RWPE2 (cell line): ENCODE results near the gene C8G.

Experiments used
- ATAC-seq: fragments of 200-7000 bp; cut with Tn5 transposase; 3 replicates; pipeline ENCODE4 v1.9.1; 2021; ENCODE audit warnings: low read depth
- DNase-seq: peaks from one replicate; pipeline ENCODE4 v3.0.0-alpha.2; 2020; ENCODE audit warnings: low spot score
- H3K27ac ChIP-seq: fragments of 450-650 bp; 2 replicates; pipeline ENCODE4 v1.5.1; 2017; ENCODE audit warnings: mild to moderate bottlenecking; ENCODE audit not compliant: poor library complexity, severe bottlenecking
- H3K27me3 ChIP-seq: fragments of 250-450 bp; sonication (Bioruptor Pico); 2 replicates; pipeline ENCODE4 v1.5.1; 2021; ENCODE audit warnings: mild to moderate bottlenecking, moderate library complexity; ENCODE audit not compliant: insufficient read depth, poor library complexity, severe bottlenecking
- H3K36me3 ChIP-seq: fragments of 250-450 bp; sonication (Bioruptor Pico); 2 replicates; pipeline ENCODE4 v1.5.1; 2020; ENCODE audit warnings: low read depth, mild to moderate bottlenecking, moderate library complexity
- H3K4me1 ChIP-seq: fragments of 250-450 bp; sonication (Bioruptor Pico); 2 replicates; pipeline ENCODE4 v1.5.1; 2021; ENCODE audit warnings: mild to moderate bottlenecking, moderate library complexity; ENCODE audit not compliant: insufficient read depth, poor library complexity, severe bottlenecking
- H3K4me3 ChIP-seq: fragments of 250-450 bp; sonication (Bioruptor Pico); 2 replicates; pipeline ENCODE4 v1.5.1; 2021; ENCODE audit warnings: mild to moderate bottlenecking, moderate library complexity; ENCODE audit not compliant: severe bottlenecking
- H3K9me3 ChIP-seq: fragments of 250-450 bp; sonication (Bioruptor Pico); 2 replicates; pipeline ENCODE4 v1.5.1; 2021; ENCODE audit warnings: mild to moderate bottlenecking, moderate library complexity; ENCODE audit not compliant: severe bottlenecking
- TF ChIP-seq, protein P1 (sequence below): fragments of 450-650 bp; IDR thresholded peaks from one replicate; pipeline ENCODE4 v1.5.1; 2017; ENCODE audit warnings: mild to moderate bottlenecking, moderate library complexity; ENCODE audit not compliant: poor library complexity, severe bottlenecking

The C8G gene

DNA sequence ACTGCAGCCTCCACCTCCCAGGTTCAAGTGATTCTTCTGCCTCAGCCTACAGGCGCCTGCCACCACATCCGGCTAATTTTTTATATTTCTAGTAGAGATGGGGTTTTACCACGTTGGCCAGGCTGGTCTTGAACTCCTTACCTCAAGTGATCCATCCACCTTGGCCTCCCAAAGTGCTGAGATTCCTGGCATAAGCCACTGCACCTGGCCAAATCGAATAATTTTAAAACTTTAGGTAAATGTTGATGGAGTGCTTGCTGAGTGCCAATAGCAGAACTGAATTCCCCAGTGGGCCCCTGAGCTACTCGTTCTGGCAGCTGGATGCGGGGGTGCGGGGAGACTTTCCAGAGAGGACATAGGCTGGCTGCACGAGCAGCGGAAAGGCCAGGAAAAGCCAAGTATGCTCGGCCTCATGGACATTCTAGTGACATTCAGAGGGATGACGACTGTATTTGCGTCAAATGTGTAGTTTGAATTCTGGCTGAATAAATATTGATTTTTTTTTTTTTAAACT lies 41.9 kb upstream of the C8G start:
- peaks cover 22% of the 10 kb centered on the region for H3K4me1 ChIP-seq
- no peak overlapping the region for H3K4me3 ChIP-seq
- TF ChIP-seq, protein P1, sequence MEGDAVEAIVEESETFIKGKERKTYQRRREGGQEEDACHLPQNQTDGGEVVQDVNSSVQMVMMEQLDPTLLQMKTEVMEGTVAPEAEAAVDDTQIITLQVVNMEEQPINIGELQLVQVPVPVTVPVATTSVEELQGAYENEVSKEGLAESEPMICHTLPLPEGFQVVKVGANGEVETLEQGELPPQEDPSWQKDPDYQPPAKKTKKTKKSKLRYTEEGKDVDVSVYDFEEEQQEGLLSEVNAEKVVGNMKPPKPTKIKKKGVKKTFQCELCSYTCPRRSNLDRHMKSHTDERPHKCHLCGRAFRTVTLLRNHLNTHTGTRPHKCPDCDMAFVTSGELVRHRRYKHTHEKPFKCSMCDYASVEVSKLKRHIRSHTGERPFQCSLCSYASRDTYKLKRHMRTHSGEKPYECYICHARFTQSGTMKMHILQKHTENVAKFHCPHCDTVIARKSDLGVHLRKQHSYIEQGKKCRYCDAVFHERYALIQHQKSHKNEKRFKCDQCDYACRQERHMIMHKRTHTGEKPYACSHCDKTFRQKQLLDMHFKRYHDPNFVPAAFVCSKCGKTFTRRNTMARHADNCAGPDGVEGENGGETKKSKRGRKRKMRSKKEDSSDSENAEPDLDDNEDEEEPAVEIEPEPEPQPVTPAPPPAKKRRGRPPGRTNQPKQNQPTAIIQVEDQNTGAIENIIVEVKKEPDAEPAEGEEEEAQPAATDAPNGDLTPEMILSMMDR = no peak
- H3K9me3 ChIP-seq = no peaks in the 10 kb centered on the region
- H3K27me3 ChIP-seq = no peaks in the 10 kb centered on the region
- H3K36me3 ChIP-seq = peaks cover 88% of the 10 kb centered on the region
- ATAC-seq (no peak), DNase-seq (no peak)
- H3K27ac ChIP-seq = no peak overlapping the region

DNA sequence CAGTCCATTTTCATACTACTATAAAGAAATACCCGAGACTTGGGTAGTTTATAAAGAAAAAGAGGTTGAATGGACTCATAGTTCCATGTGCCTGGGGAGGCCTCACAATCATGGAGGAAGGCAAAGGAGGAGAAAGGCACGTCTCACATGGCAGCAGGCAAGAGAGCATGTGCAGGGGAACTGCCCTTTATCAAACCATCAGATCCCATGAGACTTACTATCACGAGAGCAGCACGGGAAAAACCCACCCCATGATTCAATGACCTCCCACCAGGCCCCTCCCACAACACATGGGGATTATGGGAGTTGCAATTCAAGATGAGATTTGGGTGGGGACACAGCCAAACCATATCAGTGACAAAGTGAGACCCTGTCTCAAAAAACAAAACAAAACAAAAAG lies 38.8 kb upstream of the C8G start:
- DNase-seq = no peak
- no peaks in the 10 kb centered on the region for H3K27me3 ChIP-seq

DNA sequence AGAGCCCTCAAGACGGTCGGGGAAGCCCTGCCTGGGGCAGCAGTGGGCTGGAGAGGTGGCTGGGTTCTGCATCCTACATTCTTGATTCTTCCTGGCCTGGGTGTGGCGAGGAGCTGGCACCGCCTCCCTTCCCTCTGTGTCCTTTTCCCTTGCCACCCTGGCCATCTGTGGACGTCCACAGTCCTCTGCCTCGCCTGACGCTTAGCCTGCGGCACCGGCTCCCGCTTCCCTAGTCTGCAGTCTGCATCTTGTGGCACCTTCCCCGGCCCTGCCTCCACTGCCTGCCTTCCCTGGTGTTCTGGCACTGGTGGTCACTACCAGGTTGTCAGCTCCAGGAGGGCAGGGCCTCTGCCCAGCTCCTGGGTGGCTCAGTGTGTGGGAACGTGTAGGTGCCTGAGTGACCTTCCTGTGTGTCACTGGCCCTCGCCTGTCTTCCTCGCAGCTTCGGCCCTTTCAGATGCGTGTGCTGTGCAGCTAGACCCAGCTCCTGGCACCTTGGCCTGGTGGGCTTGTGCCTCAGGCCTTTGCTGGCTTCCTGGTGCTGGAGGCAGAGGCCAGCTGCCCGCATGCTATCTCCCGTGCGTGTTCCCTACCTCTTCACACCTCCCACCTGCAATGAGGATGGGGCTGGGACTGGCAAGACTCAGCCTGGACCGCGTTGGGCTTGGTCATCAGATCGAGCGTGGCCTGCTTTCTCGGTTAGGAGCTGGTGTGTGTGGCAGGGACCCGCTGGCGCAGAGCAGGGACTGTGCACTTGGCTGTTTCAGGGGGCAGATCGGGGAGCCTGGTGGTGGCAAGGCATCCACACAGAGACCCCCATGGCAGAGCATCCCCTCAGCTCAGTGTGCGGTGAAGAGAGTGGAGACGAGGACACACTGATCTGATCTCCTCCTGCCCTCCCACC lies 37.8 kb upstream of the C8G start:
- TF ChIP-seq, protein P1 = no peak
- ATAC-seq = no peak
- Histone ChIP-seq H3K27ac (no peak overlapping the region), H3K4me3 (no peak overlapping the region), H3K9me3 (no peaks in the 10 kb centered on the region), H3K4me1 (peaks cover 4% of the 10 kb centered on the region), H3K36me3 (peaks cover 74% of the 10 kb centered on the region), H3K27me3 (no peaks in the 10 kb centered on the region)
- no peak for DNase-seq

More for the DNA sequence above, 38.8 kb upstream of the C8G start:
- peaks cover 14% of the 10 kb centered on the region for H3K4me1 ChIP-seq
- no peak for ATAC-seq
- peaks cover 77% of the 10 kb centered on the region for H3K36me3 ChIP-seq
- H3K4me3 ChIP-seq = no peak overlapping the region
- H3K9me3 ChIP-seq = no peaks in the 10 kb centered on the region
- TF ChIP-seq, protein P1 = no peak
- no peak overlapping the region for H3K27ac ChIP-seq

DNA sequence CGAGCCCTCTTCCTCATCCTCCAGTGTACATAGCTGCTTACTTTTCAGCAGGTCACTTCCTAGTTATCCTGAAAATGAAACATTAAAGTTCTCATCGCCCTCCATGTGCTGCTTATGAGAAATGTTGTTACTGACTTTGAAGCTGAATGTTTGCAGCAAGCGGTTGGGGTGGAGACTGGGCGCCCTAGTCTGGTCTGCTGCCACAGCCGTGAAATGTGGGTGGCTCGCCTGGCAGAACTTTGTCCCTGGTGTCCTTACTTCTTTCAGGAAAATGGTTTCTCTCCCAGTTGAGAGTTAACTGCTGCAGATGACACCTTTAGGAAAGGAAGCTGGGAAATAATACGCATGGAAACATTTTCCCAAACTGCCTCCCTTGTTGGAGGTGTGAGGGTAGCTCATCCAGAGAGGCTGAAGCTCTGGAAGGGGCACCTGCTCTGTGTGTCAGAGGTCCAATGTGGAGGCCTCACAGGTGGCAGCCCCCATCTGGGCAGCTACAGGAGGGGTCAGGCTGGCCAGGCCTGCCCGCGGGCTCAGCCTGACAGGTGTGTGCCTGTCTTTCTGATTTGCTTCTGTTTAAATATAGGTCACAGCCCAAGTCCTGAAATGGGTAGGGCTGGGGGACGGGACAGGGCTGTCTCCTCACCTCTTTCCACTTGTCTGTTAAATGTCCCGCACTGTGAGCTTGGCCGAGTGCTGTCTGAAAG lies 34.7 kb upstream of the C8G start:
- no peak for ATAC-seq
- H3K4me1 ChIP-seq = no peaks in the 10 kb centered on the region
- H3K36me3 ChIP-seq = peaks cover 64% of the 10 kb centered on the region

More for the DNA sequence above, 34.7 kb upstream of the C8G start:
- Histone ChIP-seq H3K27me3 (no peaks in the 10 kb centered on the region), H3K4me3 (no peak overlapping the region), H3K27ac (no peak overlapping the region), H3K9me3 (no peaks in the 10 kb centered on the region)
- DNase-seq = no peak
- TF ChIP-seq, protein P1 = no peak
